K562 (cell line): Measurements from ENCODE around the gene WDR46. TPM values are rescaled to one million over a fixed set of nuclear protein-coding genes. Genes with fewer than 3 reads are reported as not detected.

ENCODE experiments used
- CBFB ChIP-seq: sonication (generic); formaldehyde crosslinking; IDR thresholded peaks from 2 replicates; pipeline ENCODE4 v1.4.0; 2020; ENCODE audit warnings: mild to moderate bottlenecking, missing genetic modification reagents
- CCNT2 ChIP-seq: IDR thresholded peaks from 2 replicates; pipeline ENCODE4 v1.6.1; 2011; ENCODE audit warnings: borderline replicate concordance, low read depth, mild to moderate bottlenecking, moderate library complexity, mixed read lengths, low read length; ENCODE audit not compliant: insufficient read length; ENCODE audit errors: extremely low read depth
- HDAC6 ChIP-seq: IDR thresholded peaks from 2 replicates; pipeline ENCODE4 v1.6.1; 2012; ENCODE audit warnings: low read depth, mild to moderate bottlenecking, control low read depth, inconsistent platforms, low read length, moderate library complexity
- HMGN3 ChIP-seq: IDR thresholded peaks from 2 replicates; pipeline ENCODE4 v1.6.1; 2011; ENCODE audit warnings: borderline replicate concordance, low read depth, mild to moderate bottlenecking, mixed read lengths, low read length; ENCODE audit not compliant: insufficient read length; ENCODE audit errors: extremely low read depth
- MEF2D ChIP-seq: conservative IDR thresholded peaks from 2 replicates; pipeline ENCODE4 v1.6.1; 2016; ENCODE audit warnings: low read depth, missing genetic modification characterization, missing compliant biosample characterization
- NBN ChIP-seq: fragments of 450-650 bp; IDR thresholded peaks from 2 replicates; pipeline ENCODE4 v1.6.1; 2016; ENCODE audit warnings: low read depth, mild to moderate bottlenecking
- NR0B1 ChIP-seq: fragments of 450-650 bp; IDR thresholded peaks from one replicate; pipeline ENCODE4 v1.6.1; 2018; ENCODE audit warnings: mild to moderate bottlenecking, moderate library complexity; ENCODE audit not compliant: partially characterized antibody
- PHF8 ChIP-seq: fragments of 200-600 bp; sonication (generic); IDR thresholded peaks from 2 replicates; pipeline ENCODE4 v1.6.1; 2012; ENCODE audit warnings: mixed run types, mild to moderate bottlenecking, inconsistent platforms, low read length, moderate library complexity, borderline replicate concordance
- POU5F1 ChIP-seq: fragments of 150-350 bp; IDR thresholded peaks from 2 replicates; pipeline ENCODE4 v1.6.1; 2014; ENCODE audit warnings: borderline replicate concordance, low read length, low read depth, mild to moderate bottlenecking; ENCODE audit not compliant: partially characterized antibody
- ZBTB40 ChIP-seq, 2 experiments: fragments of 450-650 bp in 1 of 2; sonication (generic) in 1 of 2; formaldehyde crosslinking in 1 of 2; IDR thresholded peaks; 2 replicates each; pipeline versions ENCODE4 v1.7.1 to v1.9.0; 2016 to 2022; ENCODE audit warnings: inconsistent platforms in 1 of 2, mild to moderate bottlenecking in 1 of 2, missing genetic modification reagents in 1 of 2
- ZNF449 ChIP-seq: fragments of 250-450 bp; sonication (Bioruptor Pico); IDR thresholded peaks from 2 replicates; pipeline ENCODE4 v1.8.0; 2022; ENCODE audit warnings: moderate library complexity, mild to moderate bottlenecking, inconsistent platforms
- polyA plus RNA-seq, 8 experiments: library from polyadenylated mRNA; depleted of rRNA in 4 of 8; stranded (reverse) in 5 of 8; unstranded in 3 of 8; fragments of >200 nt; fragmentation: Nextera tagmentation in 2 of 8; fragmentation: Illumina TruSeq in 1 of 8; extraction: Ambion mirVana in 2 of 8; extraction: Trizol in 1 of 8; gene quantifications; 2 replicates each; pipeline versions ENCODE4 v1.2.1 to v1.2.3, GENCODE V29; 2011 to 2014; ENCODE audit warnings: inconsistent platforms in 1 of 8, missing spikeins in 1 of 8
- total RNA-seq, 7 experiments: library from RNA; depleted of rRNA in 6 of 7; stranded (reverse); fragments of >200 nt in 6 of 7; fragmentation: Illumina TruSeq in 2 of 7; extraction: Trizol in 2 of 7; gene quantifications; 2 replicates each; pipeline versions ENCODE4 v1.2.1 to v1.2.3, GENCODE V29; 2011 to 2021; ENCODE audit warnings: low replicate concordance in 1 of 7

The WDR46 gene
- total and polyA plus RNA-seq, 9 of the 15 experiments (the other 6 are each of a cell fraction or from before 2014, with no cell fraction given): 8.9 to 146 (median 93.1) TPM

- TF ChIP-seq ZBTB40 (IDR thresholded peaks at IDR 0.05) (no peak), ZBTB40 (CRISPR knock-in tag; IDR thresholded peaks at IDR 0.05) (no peak), HMGN3 (peak; percentile 57), NBN (no peak), CCNT2 (peak; percentile 73), ZNF449 (CRISPR knock-in tag) (no peak), POU5F1 (no peak), HDAC6 (no peak), NR0B1 (no peak), MEF2D (tag) (no peak), PHF8 (peak; percentile 11; the same call in 1 of the 2 replicates), CBFB (CRISPR knock-in tag) (no peak)
Measured at GRCh38 chr6:33314943-33315792, 26.1 kb upstream of the WDR46 start (continued).
